NCI-H460 (cell line): ENCODE results near the gene RASGRF2. TPM values are rescaled to one million over a fixed set of nuclear protein-coding genes. Genes with fewer than 3 reads are reported as not detected.

Source experiments
- DNase-seq: peaks from one replicate; pipeline ENCODE4 v3.0.0-alpha.2; 2016; ENCODE audit warnings: low read depth; ENCODE audit errors: extremely low read depth
- total RNA-seq: library from RNA; depleted of rRNA; stranded (reverse); fragments of >200 nt; shearing (Covaris generic); gene quantifications from 2 replicates; pipeline ENCODE4 v1.2.3, GENCODE V29; 2014

Gene RASGRF2
- total RNA-seq, 1 experiment from 2014 or later = 0.37 TPM

GRCh38 chr5:80941496-80941895 lies 18.7 kb upstream of the RASGRF2 start:
- no peak for DNase-seq

DNA sequence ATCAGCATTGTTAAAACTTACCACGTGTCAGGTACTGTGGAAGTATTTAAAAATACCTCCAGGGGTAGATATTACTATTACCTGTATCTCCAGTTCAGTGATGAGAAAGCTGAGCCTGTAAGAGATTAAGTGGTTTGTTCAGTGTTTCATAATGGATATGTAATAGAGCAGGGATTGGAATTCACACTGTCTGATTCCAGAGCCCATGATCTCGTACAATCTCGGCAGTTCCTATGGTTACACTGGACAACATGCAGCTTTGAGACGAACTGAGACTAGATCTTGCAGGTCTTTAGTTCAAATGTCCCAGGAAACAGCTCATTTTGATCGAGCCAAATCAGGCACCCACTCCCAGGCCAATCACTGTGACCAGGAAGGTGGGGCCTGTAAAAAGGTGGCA lies 8.8 kb upstream of the RASGRF2 start:
- no peak for DNase-seq

- DNase-seq = no peak
These were observed 6.6 kb upstream of the RASGRF2 start for GRCh38 chr5:80953587-80953986.

DNA sequence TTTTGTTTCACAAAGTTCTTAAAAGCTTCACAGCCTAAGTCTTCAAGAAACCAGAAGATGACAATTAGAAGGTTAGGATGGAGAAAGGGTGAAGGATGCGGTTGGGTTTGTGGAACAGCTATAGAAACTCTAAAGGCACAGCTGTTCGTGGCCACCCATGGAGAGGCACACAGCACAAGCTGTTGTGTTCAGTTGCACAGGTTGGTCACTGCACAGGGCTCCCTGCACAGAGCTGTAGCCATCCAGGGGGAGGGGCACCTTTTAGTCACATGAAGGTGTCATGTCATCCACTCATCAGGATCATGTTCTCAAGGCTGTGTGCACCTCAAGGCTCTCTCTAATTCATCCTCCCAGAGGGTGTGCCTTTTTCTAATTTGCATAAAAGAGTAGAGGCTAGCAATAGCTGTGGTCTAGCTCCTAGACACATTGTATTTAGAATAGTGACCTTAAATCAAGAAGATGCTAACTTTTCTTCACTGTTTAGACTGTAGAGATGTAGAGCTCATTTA lies 5.0 kb upstream of the RASGRF2 start:
- DNase-seq = no peak

GRCh38 chr5:80956272-80956671 lies 3.9 kb upstream of the RASGRF2 start:
- no peak for DNase-seq

DNA sequence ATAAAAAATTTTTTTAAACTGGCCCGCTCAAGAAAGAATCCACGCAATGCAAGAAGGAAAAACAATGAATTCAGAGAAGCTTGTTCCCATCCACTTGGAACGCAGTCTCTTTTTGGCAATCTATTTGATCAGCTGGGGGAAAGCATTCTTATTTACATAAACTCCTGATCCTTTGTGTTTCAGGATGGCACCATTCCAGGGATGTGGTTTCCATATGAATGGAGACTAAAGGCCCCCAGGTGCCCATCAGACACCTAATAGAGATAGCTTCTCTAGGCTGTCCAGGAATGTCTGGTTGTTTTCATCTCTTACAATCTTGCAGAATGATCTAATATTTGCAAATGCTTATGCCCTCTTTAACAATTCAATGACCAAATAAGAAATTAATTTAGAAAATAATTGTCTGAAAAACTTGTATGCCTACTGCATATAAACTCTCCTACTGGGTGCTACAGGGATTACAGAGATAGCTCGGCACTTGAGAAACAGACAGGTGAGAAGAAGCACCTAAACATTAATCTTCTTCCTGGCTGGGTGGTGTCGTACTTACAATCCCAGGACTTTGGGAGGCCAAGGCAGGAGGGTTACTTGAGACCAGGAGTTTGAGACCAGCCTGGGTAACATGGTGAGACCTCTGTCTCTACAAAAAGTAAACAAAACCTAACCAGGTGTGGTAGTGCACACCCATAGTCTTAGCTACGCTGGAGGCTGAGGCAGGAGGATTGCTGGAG lies 3.0 kb upstream of the RASGRF2 start:
- DNase-seq = no peak

GRCh38 chr5:80958616-80959015 lies 1.5 kb upstream of the RASGRF2 start:
- DNase-seq = no peak

DNA sequence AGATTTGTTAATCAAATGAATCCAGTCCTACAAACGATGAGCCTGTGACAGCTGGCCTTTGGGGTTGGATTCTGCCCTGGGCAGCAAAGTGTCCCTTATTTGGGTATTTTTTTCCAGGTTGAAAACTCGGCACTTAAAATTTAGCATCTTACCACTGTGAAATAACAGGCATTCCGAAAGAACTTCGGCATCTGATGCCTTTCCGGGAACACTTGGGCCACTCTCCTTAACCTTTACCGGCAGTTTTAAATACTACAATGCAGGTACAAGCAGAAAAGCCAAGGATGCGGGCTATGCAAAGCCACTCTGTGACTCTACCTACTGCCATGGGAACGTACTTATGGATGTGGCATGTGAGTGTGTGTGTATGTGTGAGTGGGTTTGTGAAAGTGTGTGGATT lies 1.0 kb upstream of the RASGRF2 start:
- no peak for DNase-seq

DNA sequence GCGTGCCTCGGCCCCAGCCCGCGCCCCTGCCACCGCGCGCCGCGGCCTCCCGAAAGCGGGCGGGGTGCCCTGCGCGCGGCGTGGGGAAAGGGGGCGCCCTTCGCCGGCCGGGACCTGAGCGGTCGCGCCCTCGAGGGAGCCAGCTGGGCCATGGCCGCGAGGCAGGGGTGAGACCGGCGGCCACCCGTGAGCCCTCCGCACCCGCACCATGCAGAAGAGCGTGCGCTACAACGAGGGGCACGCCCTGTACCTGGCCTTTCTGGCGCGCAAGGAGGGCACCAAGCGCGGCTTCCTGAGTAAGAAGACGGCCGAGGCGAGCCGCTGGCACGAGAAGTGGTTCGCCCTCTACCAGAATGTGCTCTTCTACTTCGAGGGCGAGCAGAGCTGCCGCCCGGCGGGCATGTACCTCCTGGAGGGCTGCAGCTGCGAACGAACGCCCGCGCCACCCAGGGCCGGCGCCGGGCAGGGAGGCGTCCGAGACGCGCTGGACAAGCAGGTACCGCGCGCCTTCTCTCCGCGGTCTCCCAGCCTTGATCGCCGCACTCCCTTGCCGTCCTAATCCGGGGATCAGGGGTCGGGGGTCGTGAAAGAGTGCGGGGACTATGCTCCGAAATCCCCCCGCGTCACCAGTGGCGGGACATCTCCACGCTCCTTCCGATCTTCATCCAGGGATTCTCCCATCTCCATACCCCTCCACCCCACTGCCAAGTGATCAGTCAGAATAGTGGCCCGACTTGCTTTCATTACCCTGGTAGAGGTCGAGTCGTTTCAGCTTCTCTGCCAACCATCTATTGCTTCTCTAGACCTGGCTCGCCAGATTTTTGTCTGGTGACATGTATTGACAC lies 590 bp downstream of the RASGRF2 start:
- DNase-seq = no peak

GRCh38 chr5:80961376-80962281 lies 1.5 kb downstream of the RASGRF2 start:
- no peak for DNase-seq

GRCh38 chr5:80962630-80963520 lies 2.7 kb downstream of the RASGRF2 start:
- no peak for DNase-seq

DNA sequence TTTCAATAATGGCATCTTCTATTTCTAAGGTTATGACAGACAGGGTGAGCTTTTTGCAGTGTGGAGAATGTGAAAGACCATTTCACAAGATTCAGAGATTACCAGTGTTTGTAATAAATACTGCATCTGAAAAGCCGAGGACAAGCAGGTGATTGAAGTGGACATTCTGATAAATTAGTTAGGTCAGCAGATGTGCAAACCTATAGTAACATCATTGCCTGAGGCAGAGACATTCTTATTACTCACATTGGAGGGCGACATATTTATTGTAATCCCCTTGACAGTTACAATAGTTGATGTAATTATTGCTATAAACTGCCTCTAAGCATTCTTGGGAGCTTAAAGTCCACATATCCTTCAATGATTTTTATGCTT lies 3.3 kb downstream of the RASGRF2 start:
- DNase-seq = no peak

- no peak for DNase-seq
These were observed 3.9 kb downstream of the RASGRF2 start for GRCh38 chr5:80963966-80964481.

- DNase-seq = no peak
These were observed 4.3 kb downstream of the RASGRF2 start for GRCh38 chr5:80964491-80964890.

DNA sequence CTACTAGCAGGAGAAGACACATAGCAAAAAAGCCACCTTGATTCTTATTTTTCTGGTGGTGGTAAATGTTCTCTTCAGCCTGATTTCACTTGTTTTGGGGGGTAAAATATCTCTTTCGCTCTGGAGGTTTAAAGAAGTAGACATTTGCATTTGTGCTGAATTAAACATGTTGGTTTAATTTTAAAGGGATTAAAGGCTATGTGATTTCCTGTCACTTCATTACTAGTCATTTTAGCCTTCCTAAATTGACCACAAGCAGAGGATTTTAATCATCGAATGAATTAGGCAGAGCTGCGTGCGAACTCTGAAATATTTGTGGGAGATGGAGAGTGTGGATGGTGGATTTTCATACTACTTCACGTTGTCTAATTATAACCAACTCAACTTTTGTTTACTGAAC lies 4.8 kb downstream of the RASGRF2 start:
- no peak for DNase-seq

- no peak for DNase-seq
These were observed 7.5 kb downstream of the RASGRF2 start for GRCh38 chr5:80967500-80968181.

GRCh38 chr5:80973027-80973426 lies 12.9 kb downstream of the RASGRF2 start:
- no peak for DNase-seq

DNA sequence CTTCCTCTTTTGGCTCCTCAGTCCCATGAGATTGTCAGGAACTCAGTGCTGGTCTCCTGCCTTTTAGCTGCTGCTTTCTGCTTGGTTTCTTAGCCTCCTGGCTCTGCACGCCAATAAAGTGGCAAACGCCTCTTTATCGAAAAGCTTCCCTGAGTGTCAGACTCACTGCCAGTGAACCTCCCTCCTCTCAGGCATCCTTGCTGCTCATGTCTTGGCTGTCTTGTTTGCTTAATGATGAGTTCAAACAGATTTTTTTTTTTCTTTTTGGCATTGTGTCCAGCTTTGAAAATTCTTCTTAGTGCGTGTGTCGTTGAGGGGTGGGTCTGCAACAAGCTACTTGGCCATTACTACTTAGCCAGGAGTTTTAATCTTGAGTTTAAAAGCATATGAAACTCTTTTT lies 14.9 kb downstream of the RASGRF2 start:
- DNase-seq = no peak

DNA sequence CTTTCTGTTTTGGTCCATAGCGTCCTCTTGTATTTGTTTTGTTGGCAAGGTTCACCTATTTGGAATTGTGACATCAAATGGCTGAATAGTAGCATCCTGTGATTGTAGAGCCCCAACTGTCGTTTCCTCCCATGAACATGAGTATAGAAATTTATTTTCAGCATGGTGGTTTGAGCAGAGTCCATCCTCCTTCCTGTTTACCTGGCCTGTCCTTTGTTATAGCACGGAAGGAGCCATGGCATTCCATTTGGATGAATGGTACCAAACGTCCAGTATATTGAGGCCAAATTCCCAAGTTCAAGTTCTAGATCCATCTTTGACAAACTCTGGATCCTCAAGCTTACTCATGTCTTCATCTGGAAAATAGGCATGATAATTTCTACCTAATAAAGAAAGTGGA lies 16.8 kb downstream of the RASGRF2 start:
- DNase-seq = no peak
